Skin epidermis (tissue), 12 donors: ENCODE data around the gene TTC21A.
"Not testable (repeated sequence)": the region's sequence is repeated elsewhere in the genome, so short reads cannot be mapped to it uniquely, and the experiment has no call there.

Experiments
- H3K27ac ChIP-seq, 21 experiments: fragments of 200-600 bp; sonication (generic) in 11 of 21; one replicate each; pipeline ENCODE4 v1.5.0; 2020; ENCODE audit warnings: mild to moderate bottlenecking in 3 of 21, inconsistent platforms in 2 of 21, moderate library complexity in 2 of 21
- H3K4me3 ChIP-seq, 7 experiments: fragments of 200-600 bp; sonication (generic) in 2 of 7; one replicate each; pipeline ENCODE4 v1.5.0; 2020; ENCODE audit warnings: inconsistent platforms in 2 of 7, mild to moderate bottlenecking in 2 of 7, moderate library complexity in 1 of 7

Gene TTC21A, protein sequence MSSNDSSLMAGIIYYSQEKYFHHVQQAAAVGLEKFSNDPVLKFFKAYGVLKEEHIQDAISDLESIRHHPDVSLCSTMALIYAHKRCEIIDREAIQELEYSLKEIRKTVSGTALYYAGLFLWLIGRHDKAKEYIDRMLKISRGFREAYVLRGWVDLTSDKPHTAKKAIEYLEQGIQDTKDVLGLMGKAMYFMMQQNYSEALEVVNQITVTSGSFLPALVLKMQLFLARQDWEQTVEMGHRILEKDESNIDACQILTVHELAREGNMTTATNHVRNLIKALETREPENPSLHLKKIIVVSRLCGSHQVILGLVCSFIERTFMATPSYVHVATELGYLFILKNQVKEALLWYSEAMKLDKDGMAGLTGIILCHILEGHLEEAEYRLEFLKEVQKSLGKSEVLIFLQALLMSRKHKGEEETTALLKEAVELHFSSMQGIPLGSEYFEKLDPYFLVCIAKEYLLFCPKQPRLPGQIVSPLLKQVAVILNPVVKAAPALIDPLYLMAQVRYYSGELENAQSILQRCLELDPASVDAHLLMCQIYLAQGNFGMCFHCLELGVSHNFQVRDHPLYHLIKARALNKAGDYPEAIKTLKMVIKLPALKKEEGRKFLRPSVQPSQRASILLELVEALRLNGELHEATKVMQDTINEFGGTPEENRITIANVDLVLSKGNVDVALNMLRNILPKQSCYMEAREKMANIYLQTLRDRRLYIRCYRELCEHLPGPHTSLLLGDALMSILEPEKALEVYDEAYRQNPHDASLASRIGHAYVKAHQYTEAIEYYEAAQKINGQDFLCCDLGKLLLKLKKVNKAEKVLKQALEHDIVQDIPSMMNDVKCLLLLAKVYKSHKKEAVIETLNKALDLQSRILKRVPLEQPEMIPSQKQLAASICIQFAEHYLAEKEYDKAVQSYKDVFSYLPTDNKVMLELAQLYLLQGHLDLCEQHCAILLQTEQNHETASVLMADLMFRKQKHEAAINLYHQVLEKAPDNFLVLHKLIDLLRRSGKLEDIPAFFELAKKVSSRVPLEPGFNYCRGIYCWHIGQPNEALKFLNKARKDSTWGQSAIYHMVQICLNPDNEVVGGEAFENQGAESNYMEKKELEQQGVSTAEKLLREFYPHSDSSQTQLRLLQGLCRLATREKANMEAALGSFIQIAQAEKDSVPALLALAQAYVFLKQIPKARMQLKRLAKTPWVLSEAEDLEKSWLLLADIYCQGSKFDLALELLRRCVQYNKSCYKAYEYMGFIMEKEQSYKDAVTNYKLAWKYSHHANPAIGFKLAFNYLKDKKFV (N-terminal part only)

DNA sequence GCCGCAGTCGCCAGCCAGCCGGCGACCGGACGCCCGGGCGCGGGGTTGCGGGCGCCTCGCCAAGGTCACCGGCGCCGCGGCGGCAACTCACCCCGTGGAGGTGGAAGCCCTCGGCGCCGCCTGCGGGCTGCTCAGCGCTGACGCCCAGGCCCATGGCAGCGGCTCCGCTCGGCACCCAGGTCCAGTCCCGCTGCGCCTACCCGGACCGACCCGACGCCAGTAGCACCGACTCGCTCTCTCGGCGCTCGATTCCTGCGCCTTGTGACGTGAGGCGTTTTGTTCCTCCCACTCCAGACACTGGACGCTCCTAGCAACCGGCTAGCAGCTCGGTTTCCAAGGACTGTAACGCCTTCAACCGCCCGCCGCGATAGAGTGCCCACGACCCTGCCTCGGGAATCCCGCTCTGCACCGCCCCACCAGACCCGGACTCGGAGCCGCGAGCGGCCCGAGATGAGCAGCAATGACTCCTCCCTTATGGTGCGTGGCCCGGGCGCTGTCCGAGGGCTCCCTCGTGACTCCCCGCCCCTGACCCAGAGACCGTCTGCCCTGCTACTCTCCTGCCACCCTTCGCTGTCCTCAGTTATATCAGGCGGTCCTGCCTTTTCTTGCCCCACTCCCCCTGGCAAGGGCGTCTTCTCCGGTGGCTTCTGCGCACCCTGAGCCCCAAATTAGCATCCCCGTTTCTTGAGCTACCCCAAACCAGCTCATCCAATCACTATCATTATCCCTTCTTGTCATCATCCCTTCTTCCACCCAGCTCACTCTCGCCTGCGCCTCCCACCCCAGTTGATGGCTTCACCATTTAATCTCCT, at the start of gene TTC21A, which contains the start of gene GORASP1:
Gene TTC21A (plus strand): TSS at position 293 of the 812 bp plus-strand sequence. CDS start 158 bp downstream, at position 451.
Gene GORASP1 (minus strand): TSS at position 240 of the 812 bp plus-strand sequence. CDS start 86 bp downstream, at position 154.
- peak within 1 kb of the TSS; percentile 77 to 99 (median 95) for H3K27ac ChIP-seq
- peak within 1 kb of the TSS; percentile 66 to 98 (median 84) for H3K4me3 ChIP-seq

DNA sequence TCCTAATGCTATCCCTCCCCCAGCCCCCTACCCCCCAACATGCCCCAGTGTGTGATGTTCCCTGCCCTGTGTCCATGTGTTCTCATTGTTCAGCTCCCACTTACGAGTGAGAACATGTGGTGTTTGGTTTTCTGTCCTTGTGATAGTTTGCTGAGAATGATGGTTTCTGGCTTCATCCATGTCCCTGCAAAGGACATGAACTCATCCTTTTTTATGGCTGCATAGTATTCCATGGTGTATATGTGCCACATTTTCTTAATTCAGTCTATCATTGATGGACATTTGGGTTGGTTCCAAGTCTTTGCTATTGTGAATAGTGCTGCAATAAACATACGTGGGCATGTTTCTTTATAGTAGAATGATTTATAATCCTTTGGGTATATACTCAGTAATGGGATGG, 46.3 kb upstream of the TTC21A start:
- not testable (repeated sequence) for H3K27ac ChIP-seq, H3K4me3 ChIP-seq

DNA sequence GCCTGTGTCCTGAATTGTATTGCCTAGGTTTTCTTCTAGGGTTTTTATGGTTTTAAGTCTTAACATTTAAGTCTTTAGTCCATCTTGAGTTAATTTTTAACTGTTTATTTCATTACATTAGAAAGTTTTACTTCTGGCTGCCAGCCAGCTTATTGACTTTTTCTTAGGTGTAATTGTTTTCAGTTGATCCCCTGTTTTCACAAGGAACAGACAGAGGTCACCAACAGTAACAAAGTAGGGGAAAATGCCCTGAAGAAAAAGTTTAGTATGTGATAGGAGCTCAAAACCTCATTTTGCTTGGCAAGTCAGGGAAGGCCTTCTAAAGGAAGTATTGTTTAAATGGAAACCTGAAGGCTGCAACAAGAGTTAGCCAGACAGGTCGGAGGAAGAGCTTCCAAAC, 45.3 kb upstream of the TTC21A start:
- no peak overlapping the region for H3K27ac ChIP-seq
- no peak overlapping the region for H3K4me3 ChIP-seq

DNA sequence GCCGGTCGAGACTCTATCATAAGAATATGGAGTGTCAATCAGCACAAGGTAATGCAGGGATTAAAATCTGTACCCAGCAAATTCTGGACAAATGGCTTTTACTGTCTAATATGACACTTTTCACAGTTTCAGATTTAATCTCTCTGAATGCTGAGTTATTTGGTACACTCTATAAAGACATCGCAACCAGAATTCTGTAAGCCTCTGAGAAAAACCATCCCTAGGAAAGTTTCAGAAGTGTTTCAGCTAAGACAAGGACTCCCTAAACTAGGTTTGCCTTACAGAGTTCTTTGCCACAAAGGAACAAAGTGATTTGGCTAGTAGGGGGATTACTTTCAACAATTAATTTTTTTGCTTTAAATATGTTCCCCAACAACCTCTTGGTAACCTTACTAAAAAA, 44.3 kb upstream of the TTC21A start:
- H3K27ac ChIP-seq: no peak overlapping the region
- no peak overlapping the region for H3K4me3 ChIP-seq

DNA sequence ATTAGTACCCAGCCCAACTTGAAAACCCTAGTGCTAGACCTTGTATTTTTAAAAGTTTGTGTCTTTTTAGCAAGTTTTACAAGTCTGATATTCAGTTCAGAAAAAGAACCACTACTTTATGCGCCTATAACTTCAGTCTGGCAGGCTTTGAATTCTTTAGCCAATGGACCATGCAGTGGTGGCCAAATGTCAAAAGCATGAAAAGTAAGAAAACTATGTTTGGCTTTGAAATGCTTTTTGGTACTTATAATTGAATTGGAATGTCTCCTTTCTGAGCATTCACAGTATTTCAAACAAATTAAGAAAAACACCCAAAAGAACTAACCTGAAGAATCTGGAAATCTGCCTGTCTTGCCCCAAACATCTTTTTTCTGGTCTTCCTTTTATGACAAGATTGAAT, 42.8 kb upstream of the TTC21A start:
- no peak overlapping the region for H3K4me3 ChIP-seq
- H3K27ac ChIP-seq: no peak overlapping the region

DNA sequence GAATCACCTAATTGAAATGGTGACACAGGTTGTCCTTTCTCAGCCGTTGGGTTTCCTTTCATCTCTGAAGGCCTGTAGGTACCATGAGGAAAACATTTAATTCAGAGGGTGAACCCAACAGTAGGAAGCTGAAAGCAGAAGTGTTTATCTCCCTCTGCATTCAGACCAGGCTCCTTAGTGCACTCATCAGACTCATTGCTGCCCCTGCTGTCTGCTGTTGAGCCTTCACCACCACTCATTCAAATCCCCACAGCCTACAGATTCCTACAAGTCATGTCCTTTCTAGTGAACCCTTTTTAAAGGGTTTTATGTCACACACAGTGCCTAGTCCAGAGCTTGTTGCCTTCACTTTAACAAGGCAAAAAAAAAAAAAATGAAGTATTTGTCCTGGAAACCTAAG, 42.3 kb upstream of the TTC21A start:
- Histone ChIP-seq H3K27ac (no peak overlapping the region), H3K4me3 (no peak overlapping the region)

DNA sequence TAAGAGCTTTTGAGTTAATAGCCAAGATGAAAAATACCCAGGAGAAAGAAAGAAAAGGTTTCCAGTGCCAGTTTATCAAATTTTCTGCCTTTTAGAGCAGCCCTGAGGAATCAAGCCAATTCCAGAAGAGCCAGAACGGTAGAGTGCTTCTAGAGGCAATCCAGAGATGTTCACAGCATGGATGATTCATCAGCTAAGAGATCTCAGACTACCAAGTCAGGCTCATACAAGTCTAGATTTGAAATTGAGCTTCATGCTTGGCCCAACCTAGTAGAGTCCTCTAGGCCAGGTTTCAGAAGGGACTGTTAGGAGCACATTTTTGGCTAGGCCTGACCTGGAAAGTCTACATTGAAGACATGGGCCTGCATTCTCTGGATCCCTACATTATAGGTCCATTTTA, 40.2 kb upstream of the TTC21A start:
- Histone ChIP-seq H3K27ac (no peak overlapping the region), H3K4me3 (no peak overlapping the region)

DNA sequence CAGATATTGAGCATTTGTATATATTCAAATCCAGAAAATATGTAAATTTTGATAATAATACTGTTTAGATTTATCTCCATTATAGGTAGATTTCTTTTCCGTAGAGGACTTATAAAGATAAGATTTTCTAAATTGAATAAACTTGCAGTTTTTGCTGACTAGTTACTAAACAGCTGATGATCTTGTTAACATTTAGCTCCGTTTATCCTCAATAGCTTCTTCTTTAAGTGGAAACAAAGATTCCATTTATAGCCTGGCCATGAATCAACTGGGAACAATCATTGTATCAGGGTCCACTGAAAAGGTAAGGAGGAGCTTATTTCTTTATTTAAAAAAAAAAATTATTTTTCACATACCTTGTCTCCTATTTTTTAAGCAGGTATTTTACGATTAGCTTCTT, 38.9 kb upstream of the TTC21A start:
- Histone ChIP-seq H3K4me3 (no peak overlapping the region), H3K27ac (no peak overlapping the region)

DNA sequence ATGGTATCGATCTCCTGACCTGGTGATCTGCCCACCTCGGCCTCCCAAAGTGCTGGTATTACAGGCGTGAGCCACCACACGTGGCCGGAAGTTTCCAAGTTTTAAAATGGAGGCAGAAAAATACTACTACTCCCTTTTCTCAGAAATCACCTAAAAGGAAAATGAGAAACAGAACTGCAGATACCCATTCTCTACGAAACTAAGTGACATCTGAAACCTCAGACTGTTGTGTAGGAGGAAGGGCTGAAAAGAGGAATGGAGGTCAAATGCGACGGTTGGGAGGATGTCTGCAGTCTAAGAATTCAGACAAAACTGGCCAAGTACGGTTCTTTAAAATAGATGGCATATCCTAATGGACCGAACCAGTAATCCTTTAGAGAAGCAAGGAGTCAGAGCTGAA, 31.6 kb upstream of the TTC21A start:
- Histone ChIP-seq H3K4me3 (no peak overlapping the region), H3K27ac (no peak overlapping the region)

DNA sequence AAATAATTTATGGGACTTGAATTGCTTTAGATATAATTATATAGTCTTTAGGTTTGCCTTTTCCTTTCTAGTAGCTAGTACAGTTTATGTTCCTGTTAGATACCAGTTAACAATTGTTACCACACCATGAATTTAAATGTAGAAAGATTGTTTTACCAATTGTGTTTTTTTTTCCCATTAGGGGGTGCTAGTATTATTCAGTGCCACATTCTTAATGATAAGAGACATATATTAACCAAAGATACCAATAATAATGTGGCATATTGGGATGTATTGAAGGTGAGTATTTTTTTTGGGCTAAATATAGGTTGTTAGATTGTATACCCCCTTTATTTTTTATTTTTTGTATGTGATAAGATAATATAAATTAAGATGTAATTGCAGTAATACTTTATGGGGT, 27.9 kb upstream of the TTC21A start:
- no peak overlapping the region for H3K4me3 ChIP-seq
- no peak overlapping the region for H3K27ac ChIP-seq

DNA sequence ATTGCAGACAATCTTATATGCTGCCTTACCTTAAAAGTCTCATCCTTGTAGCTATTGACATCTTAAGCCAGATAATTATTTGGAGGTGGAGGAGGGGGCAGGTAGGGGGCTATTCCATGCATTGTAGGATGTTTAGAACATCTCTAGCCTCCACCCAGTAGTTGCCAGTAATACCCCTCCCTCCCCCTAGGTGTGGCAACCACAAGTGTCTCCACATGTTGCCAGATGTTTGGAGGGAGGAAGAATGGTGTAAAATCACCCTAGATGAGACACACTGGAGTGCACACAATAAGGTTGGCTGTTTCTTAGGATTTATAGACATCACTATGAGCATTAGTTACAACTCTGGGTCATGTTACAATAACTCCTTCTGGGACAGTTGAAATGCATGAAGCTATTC, 27.5 kb upstream of the TTC21A start:
- no peak overlapping the region for H3K27ac ChIP-seq
- no peak overlapping the region for H3K4me3 ChIP-seq

DNA sequence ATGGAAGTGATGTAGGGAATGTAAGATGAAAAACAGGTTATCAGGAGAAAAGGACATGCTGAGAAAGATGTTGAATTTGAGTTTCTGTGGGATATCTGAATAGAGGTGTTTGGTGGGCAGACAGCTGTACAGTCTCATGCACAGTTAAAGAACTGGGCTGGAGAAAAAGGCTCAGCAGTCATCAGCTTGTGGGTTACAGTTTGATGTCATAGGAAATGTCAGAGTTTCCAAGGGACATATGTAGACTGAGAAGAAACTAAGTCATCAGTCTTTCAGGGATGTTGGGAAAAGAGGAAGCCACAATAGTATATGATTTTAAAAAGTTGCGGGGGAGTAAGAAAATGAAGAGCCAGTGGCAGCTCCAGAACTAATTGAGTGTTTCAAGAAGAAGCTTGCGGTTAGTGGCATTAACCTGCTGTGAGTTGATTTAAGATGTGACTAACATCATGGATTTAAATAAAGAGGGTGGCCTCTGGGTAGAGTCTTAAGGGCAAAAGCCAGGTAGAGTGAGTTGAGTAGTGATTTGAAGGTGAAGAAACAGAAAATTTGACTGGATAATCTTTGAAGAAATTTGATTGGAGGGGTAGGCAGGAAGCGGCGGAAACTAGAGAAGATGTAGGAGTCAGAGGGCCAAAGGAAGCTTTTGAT, 24.7 kb upstream of the TTC21A start:
- no peak overlapping the region for H3K4me3 ChIP-seq
- H3K27ac ChIP-seq: no peak overlapping the region

DNA sequence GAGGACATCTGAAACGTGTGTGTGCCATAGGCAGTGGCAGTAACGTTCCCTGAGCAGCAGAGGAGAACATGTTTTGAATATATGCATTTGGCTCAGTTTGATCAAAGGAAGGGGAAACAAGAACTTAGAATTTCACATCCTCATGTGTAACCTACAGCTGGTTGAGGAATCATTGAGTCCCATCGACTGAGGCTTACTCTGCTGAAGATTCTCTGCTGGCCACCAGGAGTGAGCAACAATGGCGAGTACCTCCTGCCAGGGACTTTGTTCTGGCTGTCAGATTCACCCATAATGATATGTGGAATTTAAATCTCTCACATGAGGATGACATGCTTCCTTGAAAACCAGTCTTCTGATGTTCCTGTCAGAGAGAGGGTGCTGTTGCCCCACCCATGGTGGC, 21.3 kb upstream of the TTC21A start:
- H3K27ac ChIP-seq: no peak overlapping the region
- no peak overlapping the region for H3K4me3 ChIP-seq

DNA sequence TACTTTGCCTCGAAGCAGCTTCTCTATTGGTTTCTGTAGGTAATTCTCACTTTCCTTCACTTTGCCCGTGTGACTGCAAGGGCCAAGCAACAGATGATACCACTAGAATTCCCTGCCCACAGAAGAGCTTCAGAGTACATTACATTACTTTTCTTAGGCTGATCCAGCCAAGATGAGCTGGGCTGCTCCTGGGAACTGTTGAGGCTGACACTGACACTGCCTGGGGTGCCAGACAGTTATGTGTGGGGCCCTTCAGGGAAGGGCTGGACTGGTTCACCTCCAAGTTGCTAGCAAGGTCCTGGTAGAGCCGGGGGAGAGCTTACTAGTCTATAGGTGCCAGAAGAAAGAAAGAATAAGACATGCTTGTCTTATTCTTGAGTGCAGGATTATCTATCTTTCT, 19.0 kb upstream of the TTC21A start:
- Histone ChIP-seq H3K27ac (no peak overlapping the region), H3K4me3 (no peak overlapping the region)

DNA sequence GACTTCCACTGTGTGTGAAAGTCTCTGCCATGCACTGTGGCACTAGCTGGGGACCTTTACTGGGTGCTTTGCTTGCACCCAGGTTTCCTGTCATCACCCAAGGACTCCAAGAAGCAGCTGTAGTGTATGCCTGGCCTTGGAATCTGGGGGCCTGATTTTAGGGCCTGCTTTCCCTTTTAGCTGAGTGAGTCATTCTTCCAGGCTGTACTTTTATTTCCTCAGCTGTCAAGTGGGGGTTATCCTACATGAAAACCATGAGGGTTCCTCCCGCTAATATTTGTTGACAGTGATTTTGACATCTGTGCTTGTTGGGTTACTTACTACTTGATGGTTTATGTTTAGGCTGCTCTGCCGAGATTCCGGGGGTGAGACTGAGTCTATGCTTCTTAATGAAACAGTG, 18.6 kb upstream of the TTC21A start:
- no peak overlapping the region for H3K27ac ChIP-seq
- H3K4me3 ChIP-seq: no peak overlapping the region

DNA sequence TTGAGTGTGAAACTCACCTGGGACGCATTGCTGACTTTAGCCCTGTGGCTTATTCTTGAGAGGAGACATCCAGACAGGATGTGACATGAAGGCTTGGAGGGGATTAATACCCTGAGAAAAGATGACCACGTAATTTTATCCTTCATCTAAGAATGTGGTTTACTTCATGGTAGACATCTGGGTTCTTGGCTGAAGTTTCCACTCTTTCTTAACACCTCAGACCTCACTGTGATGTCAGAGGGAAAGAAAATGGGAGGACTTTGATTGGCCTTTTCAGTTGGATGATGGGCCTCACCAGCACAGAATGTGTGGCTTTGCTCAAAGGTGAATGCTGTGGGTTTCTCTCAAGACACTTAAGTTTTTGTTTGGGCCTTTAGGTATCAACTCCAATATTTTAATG, 16.6 kb upstream of the TTC21A start:
- H3K4me3 ChIP-seq: no peak overlapping the region

DNA sequence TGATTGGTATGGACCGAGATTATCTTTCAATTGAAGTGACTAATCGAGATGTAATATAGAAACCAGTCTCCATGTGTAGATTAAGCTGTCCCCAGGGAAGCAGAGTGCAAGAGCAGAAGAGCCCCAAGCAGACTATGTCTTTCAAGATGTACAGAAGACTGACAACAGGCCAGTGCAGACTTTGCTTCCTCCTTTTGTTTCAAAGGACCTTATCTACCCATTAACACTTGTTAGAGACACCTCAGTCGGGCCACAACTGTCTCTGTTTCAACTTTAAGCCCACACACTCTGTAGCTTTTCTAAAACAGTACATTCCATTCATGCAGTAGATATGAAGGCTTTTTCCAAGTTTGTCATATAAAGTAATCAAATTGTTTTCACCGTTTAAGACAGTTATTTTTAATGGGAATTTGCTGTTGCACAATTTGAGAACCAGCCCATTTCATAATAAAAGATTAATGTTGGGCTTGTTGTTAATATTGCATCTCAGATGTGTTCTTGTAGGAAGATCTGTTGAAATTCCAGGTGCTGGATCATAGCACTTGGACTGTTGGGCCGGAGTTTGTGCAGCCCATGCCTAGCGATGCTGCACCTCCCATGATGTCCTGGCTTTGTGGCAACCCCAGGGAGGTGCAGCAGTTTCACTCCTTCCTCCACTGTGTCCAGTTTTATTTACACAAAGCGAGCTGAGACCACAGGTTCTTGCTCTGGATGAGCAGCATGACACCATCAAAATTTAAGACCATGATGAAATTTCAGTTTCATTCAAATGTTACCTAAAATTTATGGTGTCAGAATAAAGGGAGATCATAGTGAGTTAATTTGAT, 12.4 kb upstream of the TTC21A start:
- H3K27ac ChIP-seq: no peak overlapping the region
- no peak overlapping the region for H3K4me3 ChIP-seq

More for the DNA sequence above, 16.6 kb upstream of the TTC21A start:
- no peak overlapping the region for H3K27ac ChIP-seq

DNA sequence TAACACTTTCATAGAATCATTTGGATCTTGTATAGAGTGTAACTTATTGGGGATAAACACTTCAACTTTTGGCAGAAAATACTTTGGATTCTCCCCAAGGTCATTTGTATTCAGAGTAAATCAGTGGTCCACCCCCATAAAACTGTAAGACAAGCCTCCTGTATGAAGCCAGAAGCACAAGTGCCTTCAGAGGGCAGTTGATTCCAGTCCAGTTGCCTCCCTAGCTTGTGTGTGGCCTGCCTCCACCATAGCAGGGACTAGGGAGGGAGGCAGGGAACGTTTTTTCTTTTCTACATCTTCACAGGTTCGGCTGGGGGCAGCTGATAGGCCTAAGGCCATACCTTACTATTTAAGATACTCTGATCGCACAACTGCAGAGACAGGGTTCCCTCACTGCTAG, 11.7 kb upstream of the TTC21A start:
- Histone ChIP-seq H3K27ac (peak overlapping the region in 2 of 21 experiments; percentile 12 to 31), H3K4me3 (no peak overlapping the region)
